ENCODE data around the gene RPGRIP1L. TPM values are rescaled to one million over a fixed set of nuclear protein-coding genes. Genes with fewer than 3 reads are reported as not detected.

Gene RPGRIP1L
- total and polyA plus RNA-seq, 2 donors (not counting 1 experiment from before 2014, with no cell fraction given): 7.4 to 13.0 TPM

DNA sequence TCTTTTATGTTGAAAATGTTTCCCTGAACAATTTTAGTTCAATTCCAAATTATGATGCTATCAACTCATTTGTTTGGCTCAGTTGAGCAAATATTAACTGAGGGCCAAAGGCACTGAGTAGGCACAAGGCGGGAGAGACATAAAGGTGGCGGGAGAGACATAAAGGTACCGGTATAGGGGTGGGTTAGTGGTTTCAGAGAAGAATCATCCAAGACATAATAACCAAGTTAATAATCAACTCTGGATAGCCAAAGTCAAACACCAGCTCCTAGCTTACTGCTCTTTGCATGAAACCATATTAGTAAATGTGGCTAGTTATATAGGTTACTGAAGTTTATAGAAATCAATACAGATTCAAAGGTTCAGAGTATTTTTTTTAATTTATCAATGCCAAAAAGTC, 91.7 kb downstream of the RPGRIP1L start:
- H3K27me3 ChIP-seq (ENCODE audit: control insufficient read depth, insufficient read depth, low read length): no peaks in the 10 kb centered on the region
- H3K27ac ChIP-seq (ENCODE audit: insufficient read depth, low read length): no peak overlapping the region
- no peak overlapping the region for H3K9ac ChIP-seq (ENCODE audit: insufficient read depth, low read length)
- no peak for TF ChIP-seq EZH2 (IDR thresholded peaks at IDR 0.05; ENCODE audit: low read length, missing control alignments)
- TF ChIP-seq, protein P1, sequence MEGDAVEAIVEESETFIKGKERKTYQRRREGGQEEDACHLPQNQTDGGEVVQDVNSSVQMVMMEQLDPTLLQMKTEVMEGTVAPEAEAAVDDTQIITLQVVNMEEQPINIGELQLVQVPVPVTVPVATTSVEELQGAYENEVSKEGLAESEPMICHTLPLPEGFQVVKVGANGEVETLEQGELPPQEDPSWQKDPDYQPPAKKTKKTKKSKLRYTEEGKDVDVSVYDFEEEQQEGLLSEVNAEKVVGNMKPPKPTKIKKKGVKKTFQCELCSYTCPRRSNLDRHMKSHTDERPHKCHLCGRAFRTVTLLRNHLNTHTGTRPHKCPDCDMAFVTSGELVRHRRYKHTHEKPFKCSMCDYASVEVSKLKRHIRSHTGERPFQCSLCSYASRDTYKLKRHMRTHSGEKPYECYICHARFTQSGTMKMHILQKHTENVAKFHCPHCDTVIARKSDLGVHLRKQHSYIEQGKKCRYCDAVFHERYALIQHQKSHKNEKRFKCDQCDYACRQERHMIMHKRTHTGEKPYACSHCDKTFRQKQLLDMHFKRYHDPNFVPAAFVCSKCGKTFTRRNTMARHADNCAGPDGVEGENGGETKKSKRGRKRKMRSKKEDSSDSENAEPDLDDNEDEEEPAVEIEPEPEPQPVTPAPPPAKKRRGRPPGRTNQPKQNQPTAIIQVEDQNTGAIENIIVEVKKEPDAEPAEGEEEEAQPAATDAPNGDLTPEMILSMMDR (conservative IDR thresholded peaks at IDR 0.05 in 1 of 2, IDR thresholded peaks at IDR 0.05 in 1 of 2; ENCODE audit: low read depth in 1 of 2, low read length in 2 of 2): no peak
- no peaks in the 10 kb centered on the region for H3K9me3 ChIP-seq (ENCODE audit: control insufficient read depth, insufficient read depth, low read depth, low read length)
- no peak overlapping the region for H2AFZ ChIP-seq (ENCODE audit: low read length)
- H4K20me1 ChIP-seq (ENCODE audit: control insufficient read depth, extremely low read depth, insufficient read depth, low read length): no peaks in the 10 kb centered on the region
- no peak overlapping the region for H3K4me3 ChIP-seq (replicated peaks in 1 of 4; ENCODE audit: control extremely low read depth in 1 of 4, insufficient read depth in 1 of 4, low read depth in 3 of 4, low read length in 4 of 4)
- no peaks in the 10 kb centered on the region for H3K36me3 ChIP-seq (ENCODE audit: control insufficient read depth, insufficient read depth, low read length)
- H3K4me1 ChIP-seq (ENCODE audit: control insufficient read depth, extremely low read depth, insufficient read depth, low read length): no peaks in the 10 kb centered on the region
- no peaks in the 10 kb centered on the region for H3K79me2 ChIP-seq (ENCODE audit: control insufficient read depth, insufficient read depth, low read length)
- H3K4me2 ChIP-seq (ENCODE audit: extremely low read depth, insufficient read depth, low read length): no peak overlapping the region
- no peak for DNase-seq (ENCODE audit: low read depth in 2 of 2)

DNA sequence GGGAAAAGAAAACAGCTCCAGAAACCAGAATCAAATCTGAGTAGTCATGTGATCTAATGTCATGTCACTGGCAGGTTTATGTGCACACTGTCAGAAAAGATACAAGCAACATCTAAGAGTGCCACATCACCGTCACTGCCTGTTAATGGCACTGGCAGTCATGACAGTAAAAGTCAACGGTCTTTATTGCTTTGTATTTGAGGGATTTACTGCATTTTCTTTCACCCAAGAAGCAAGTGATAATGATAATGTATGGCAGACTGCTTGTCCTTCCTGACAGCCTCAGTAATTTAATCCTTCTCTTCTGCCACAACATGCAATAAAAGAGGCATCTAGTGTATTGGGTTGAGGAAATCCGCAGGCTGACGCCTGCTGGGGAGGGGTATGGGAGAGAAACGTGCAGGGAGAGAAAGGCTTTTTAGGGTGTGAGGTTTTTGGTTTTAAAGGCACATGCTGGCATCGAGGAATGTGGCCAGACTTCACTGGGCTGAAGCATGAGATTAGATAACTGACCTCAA, 92.4 kb downstream of the RPGRIP1L start:
- Histone ChIP-seq H3K9ac (ENCODE audit: insufficient read depth, low read length) (no peak overlapping the region), H3K79me2 (ENCODE audit: control insufficient read depth, insufficient read depth, low read length) (no peaks in the 10 kb centered on the region), H3K27ac (ENCODE audit: insufficient read depth, low read length) (no peak overlapping the region), H3K4me2 (ENCODE audit: extremely low read depth, insufficient read depth, low read length) (no peak overlapping the region), H3K4me1 (ENCODE audit: control insufficient read depth, extremely low read depth, insufficient read depth, low read length) (no peaks in the 10 kb centered on the region), H2AFZ (ENCODE audit: low read length) (no peak overlapping the region), H3K27me3 (ENCODE audit: control insufficient read depth, insufficient read depth, low read length) (no peaks in the 10 kb centered on the region), H3K36me3 (ENCODE audit: control insufficient read depth, insufficient read depth, low read length) (no peaks in the 10 kb centered on the region), H3K4me3 (replicated peaks in 1 of 4; ENCODE audit: control extremely low read depth in 1 of 4, insufficient read depth in 1 of 4, low read depth in 3 of 4, low read length in 4 of 4) (no peak overlapping the region), H3K9me3 (ENCODE audit: control insufficient read depth, insufficient read depth, low read depth, low read length) (no peaks in the 10 kb centered on the region), H4K20me1 (ENCODE audit: control insufficient read depth, extremely low read depth, insufficient read depth, low read length) (no peaks in the 10 kb centered on the region)
- TF ChIP-seq, protein P1 (conservative IDR thresholded peaks at IDR 0.05 in 1 of 2, IDR thresholded peaks at IDR 0.05 in 1 of 2; ENCODE audit: low read depth in 1 of 2, low read length in 2 of 2): no peak
- TF ChIP-seq EZH2 (IDR thresholded peaks at IDR 0.05; ENCODE audit: low read length, missing control alignments): no peak
- no peak for DNase-seq (ENCODE audit: low read depth in 2 of 2)

DNA sequence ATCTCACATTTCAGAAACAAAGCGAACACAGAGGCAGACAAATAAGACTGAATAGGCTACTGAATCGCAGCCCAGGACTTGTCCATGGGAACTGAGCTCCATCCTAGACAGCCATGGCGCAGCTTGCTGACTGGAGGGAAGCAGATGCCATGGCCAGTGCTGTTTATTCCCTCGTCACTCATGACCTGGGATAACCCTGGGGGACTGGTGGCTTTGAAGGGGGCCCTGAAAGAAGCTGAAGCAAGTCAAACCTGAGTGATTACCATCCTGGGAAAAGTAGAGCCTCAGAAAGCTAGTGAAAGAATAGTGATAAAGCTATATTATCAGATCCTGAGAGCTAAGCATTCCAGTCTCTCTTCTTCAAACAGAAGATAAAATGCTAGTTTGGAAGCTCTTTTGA, 94.1 kb downstream of the RPGRIP1L start:
- Histone ChIP-seq H3K79me2 (ENCODE audit: control insufficient read depth, insufficient read depth, low read length) (no peaks in the 10 kb centered on the region), H3K9ac (ENCODE audit: insufficient read depth, low read length) (no peak overlapping the region), H3K27me3 (ENCODE audit: control insufficient read depth, insufficient read depth, low read length) (no peaks in the 10 kb centered on the region), H3K4me3 (replicated peaks in 1 of 4; ENCODE audit: control extremely low read depth in 1 of 4, insufficient read depth in 1 of 4, low read depth in 3 of 4, low read length in 4 of 4) (no peak overlapping the region), H4K20me1 (ENCODE audit: control insufficient read depth, extremely low read depth, insufficient read depth, low read length) (no peaks in the 10 kb centered on the region), H3K4me2 (ENCODE audit: extremely low read depth, insufficient read depth, low read length) (no peak overlapping the region), H3K9me3 (ENCODE audit: control insufficient read depth, insufficient read depth, low read depth, low read length) (no peaks in the 10 kb centered on the region), H3K27ac (ENCODE audit: insufficient read depth, low read length) (no peak overlapping the region), H3K4me1 (ENCODE audit: control insufficient read depth, extremely low read depth, insufficient read depth, low read length) (no peaks in the 10 kb centered on the region), H2AFZ (ENCODE audit: low read length) (no peak overlapping the region), H3K36me3 (ENCODE audit: control insufficient read depth, insufficient read depth, low read length) (no peaks in the 10 kb centered on the region)
- DNase-seq (ENCODE audit: low read depth in 2 of 2): no peak
- TF ChIP-seq, protein P1 (conservative IDR thresholded peaks at IDR 0.05 in 1 of 2, IDR thresholded peaks at IDR 0.05 in 1 of 2; ENCODE audit: low read depth in 1 of 2, low read length in 2 of 2): no peak
- no peak for TF ChIP-seq EZH2 (IDR thresholded peaks at IDR 0.05; ENCODE audit: low read length, missing control alignments)

Data from fibroblast of lung (primary cell).